RWPE1 (cell line): Measurements from ENCODE around the gene HMX2.

Experiments
- CTCF ChIA-PET: fragments of 350-600 bp; sonication (Branson Sonifier 250); formaldehyde crosslinking; extraction: SDS; loops from one replicate; lab custom pipeline; 2021; lab: Yijun Ruan, JAX
- POLR2A ChIA-PET: fragments of 400-600 bp; formaldehyde crosslinking; extraction: SDS; loops from one replicate; lab custom pipeline; 2020; ENCODE audit warnings: antibody characterized with exemption; ENCODE audit not compliant: low non-redundant PET; lab: Yijun Ruan, JAX
- DNase-seq: peaks from one replicate; pipeline ENCODE4 v3.0.0; 2012; ENCODE audit warnings: low spot score
- H3K27ac ChIP-seq: fragments of 450-650 bp; 2 replicates; pipeline ENCODE4 v1.5.1; 2017
- TF ChIP-seq, protein P1 (sequence below): fragments of 450-650 bp; conservative IDR thresholded peaks from 2 replicates; pipeline ENCODE4 v1.5.1; 2017; ENCODE audit warnings: low read depth, mild to moderate bottlenecking

Gene HMX2

DNA sequence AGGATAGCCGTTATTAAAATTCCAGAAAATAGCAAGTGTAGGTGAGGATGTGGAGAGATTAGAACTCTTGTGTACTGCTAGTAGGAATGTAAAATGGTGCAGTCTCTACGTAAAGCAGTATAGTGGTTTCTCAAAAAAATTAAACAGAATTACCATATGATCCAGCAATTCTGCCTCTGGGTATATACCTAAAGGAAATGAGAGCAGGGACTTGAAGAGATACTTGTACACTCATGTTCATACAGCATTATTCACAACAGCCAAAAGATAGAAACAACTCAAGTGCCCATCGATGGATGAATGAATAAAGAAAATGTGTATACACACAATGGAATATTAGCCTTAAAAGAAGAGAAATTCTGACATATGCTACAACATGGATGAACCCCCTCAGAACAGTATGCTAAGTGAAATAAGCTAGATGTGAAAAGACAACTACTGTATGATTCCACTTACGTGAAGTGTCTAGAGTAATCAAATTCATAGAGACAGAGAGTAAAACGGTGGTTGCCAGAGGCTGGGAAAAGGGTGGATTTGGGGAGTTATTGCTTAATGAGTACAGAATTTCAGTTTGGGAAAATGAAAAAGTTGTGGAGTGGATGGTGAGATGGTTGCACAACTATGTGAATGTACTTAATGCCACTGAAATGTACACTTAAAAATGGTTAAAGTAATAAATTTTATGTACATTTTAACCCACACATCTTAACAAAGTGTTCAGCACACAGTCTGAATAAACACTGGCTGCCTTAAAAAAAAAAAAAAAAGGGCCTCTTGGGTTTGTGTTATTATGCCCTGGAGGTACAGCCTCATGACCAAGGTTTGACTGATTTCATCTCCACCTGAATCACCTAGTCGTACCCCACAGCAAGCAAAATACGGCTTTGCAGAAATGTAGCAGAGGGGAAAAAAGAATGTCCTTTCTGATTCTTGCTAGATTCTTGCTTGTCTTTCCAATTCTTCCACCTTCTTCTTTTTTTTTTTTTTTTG lies 32.5 kb downstream of the HMX2 start:
- CTCF ChIA-PET: no interaction called here
- no peak for DNase-seq
- TF ChIP-seq, protein P1, sequence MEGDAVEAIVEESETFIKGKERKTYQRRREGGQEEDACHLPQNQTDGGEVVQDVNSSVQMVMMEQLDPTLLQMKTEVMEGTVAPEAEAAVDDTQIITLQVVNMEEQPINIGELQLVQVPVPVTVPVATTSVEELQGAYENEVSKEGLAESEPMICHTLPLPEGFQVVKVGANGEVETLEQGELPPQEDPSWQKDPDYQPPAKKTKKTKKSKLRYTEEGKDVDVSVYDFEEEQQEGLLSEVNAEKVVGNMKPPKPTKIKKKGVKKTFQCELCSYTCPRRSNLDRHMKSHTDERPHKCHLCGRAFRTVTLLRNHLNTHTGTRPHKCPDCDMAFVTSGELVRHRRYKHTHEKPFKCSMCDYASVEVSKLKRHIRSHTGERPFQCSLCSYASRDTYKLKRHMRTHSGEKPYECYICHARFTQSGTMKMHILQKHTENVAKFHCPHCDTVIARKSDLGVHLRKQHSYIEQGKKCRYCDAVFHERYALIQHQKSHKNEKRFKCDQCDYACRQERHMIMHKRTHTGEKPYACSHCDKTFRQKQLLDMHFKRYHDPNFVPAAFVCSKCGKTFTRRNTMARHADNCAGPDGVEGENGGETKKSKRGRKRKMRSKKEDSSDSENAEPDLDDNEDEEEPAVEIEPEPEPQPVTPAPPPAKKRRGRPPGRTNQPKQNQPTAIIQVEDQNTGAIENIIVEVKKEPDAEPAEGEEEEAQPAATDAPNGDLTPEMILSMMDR: no peak
- no peak overlapping the region for H3K27ac ChIP-seq
- POLR2A ChIA-PET: no interaction called here

DNA sequence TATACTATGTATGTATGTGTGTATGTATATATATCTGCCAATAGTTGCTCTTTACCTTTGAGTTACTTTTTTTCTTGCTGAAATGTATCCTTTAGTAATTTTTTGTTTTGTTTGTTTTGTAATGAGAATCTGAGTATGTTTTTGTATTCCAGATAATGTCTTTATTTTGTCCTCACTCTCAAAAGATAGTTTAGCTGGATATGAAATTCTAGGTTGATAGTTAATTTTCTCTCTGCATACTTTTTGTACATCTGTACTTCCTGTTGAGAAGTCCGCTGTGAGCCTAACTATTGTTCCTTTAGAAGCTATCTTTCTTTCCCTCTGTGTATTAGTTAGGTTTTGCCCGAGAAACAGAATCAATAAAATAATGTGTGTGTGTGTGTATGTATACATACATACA lies 35.8 kb downstream of the HMX2 start:
- CTCF ChIA-PET: interaction anchor here (0.6 to 1.0 kb wide), 2 partner anchors 10 to 112 kb away, joined by 3 read pairs; no protein-coding TSS in a partner anchor
- POLR2A ChIA-PET: no interaction called here
- TF ChIP-seq, protein P1: no peak
- DNase-seq: no peak
- no peak overlapping the region for H3K27ac ChIP-seq

DNA sequence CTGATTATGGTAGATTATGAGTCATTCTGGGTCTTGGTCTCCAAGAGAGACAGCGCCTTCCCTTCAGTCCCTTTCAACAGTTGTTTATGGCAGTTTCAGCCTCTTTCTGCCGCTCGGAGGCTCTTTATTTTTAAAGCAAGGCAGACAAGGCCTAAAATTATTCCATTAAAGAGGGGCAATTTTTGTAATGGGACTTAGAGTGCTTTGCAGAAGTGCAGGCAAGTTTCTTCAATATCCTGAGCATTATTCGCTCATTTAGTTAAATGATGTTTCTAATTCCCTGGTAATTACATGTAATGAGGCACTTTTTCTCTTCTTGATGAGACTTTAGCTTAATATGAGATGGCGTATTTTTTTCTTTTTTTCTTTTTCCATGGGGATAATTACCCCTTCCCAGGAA lies 39.8 kb downstream of the HMX2 start:
- no peak for DNase-seq
- POLR2A ChIA-PET: no interaction called here
- CTCF ChIA-PET: no interaction called here
- no peak overlapping the region for H3K27ac ChIP-seq
- TF ChIP-seq, protein P1: no peak

DNA sequence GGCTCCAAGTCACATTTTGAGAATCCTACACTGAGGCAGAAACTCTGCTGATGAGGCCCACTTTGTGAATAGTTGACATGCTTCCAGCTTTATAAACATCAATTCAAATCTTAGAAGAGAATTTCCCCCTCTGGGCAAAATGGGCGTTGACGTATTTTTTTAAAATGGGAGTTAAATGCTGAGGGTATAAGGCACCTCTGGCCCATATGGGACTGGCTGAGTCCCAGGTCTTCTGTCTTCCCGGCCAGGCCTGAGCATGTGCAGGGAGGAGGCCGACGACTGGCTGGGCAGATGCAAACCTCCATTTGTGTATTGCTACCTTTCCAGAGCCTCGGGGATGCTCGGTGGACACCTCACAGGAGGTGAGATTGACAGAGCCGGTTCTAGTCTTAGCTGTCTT lies 44.0 kb downstream of the HMX2 start:
- no peak overlapping the region for H3K27ac ChIP-seq
- CTCF ChIA-PET: interaction anchor here (0.6 kb wide), 1 partner anchor 24 kb away, joined by 4 read pairs; no protein-coding TSS in a partner anchor
- POLR2A ChIA-PET: no interaction called here
- DNase-seq: no peak
- TF ChIP-seq, protein P1: no peak

DNA sequence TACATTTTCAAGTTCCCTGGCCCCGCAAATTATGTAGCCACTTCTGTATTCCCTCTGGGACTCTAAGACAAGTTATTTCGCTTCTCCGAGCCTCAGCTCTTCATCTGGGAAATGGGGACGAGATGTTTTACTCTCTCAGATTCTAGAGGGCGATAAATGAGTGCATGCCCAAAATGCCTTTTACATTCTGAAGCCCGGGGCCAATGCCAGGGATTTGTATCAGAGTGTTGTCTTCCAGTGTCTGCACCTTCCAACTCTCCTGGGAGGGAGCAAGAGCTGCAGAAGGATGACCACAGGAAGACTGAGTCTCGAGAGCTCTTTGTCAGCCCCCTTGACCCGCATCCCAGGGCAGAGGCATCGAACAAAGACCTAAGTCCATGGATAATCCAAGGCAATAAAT lies 46.1 kb downstream of the HMX2 start:
- no peak overlapping the region for H3K27ac ChIP-seq
- no peak for DNase-seq
- ChIA-PET POLR2A (no interaction called here), CTCF (interaction anchor here (0.7 kb wide), 2 partner anchors 11 to 32 kb away, joined by 3 to 4 read pairs; no protein-coding TSS in a partner anchor)
- TF ChIP-seq, protein P1: no peak
